NB4 (cell line): ENCODE results near the gene SLCO2A1.

Source experiments
- DNase-seq: peaks from one replicate; pipeline ENCODE4 v3.0.0; 2010; ENCODE audit warnings: low read depth
- H3K4me3 ChIP-seq: one replicate; pipeline ENCODE4 v1.5.1; 2011; ENCODE audit warnings: mild to moderate bottlenecking, low read depth, low read length, moderate library complexity
- CTCF ChIP-seq: IDR thresholded peaks from one replicate; pipeline ENCODE4 v1.5.1; 2012; ENCODE audit warnings: low read depth, low read length
- MYC ChIP-seq: IDR thresholded peaks from 2 replicates; pipeline ENCODE4 v1.6.1; 2011; ENCODE audit warnings: low read depth, low read length
- POLR2A ChIP-seq: IDR thresholded peaks from 2 replicates; pipeline ENCODE4 v1.6.1; 2011; ENCODE audit warnings: mild to moderate bottlenecking; ENCODE audit not compliant: insufficient read length; ENCODE audit errors: extremely low read depth
- TF ChIP-seq, protein P1 (sequence below): IDR thresholded peaks from 2 replicates; pipeline ENCODE4 v1.6.1; 2011; ENCODE audit warnings: low read depth, low read length

Gene SLCO2A1

GRCh38 chr3:133955892-133956291, 73.8 kb downstream of the SLCO2A1 start:
- TF ChIP-seq CTCF (no peak), POLR2A (no peak), MYC (no peak)
- TF ChIP-seq, protein P1, sequence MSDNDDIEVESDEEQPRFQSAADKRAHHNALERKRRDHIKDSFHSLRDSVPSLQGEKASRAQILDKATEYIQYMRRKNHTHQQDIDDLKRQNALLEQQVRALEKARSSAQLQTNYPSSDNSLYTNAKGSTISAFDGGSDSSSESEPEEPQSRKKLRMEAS = no peak
- no peak for DNase-seq
- H3K4me3 ChIP-seq = no peak overlapping the region

DNA sequence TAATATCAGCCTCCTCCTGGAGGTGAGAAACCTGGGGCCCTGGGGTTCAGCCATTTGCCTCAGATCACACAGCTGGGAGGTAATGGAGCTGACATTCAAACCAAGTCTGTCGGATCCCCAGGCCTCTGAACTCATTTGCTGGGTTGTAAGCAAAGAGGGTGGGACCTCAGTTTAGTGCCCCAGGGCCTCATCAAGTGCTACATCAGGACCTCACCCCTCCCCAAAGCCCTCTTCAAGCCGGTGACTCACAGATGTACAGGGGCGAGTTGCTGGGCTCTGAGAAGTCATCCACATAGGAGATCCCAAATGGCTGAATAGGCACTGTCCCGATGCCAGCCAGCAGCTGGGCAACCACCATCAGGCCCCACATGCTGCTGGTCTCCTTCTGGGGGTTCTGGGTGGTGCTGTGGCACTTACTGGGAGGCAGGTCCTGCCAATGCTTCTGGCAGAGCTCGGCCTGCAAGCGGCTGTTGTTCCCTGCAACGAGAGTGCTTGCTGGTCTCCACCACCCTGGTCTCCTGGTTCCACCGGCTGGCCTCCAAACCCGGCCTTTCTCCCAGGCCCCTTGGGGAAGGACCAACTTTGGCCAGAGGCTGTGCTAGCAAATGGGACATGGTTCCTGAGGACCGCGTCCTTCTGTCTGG, 74.9 kb downstream of the SLCO2A1 start:
- DNase-seq = no peak
- H3K4me3 ChIP-seq = no peak overlapping the region
- TF ChIP-seq CTCF (no peak), MYC (no peak), POLR2A (no peak)
- TF ChIP-seq, protein P1 = no peak

- no peak for DNase-seq
- H3K4me3 ChIP-seq = no peak overlapping the region
- TF ChIP-seq MYC (no peak), CTCF (no peak), POLR2A (no peak)
- TF ChIP-seq, protein P1 = no peak
These were observed 76.4 kb downstream of the SLCO2A1 start for GRCh38 chr3:133953297-133953696.

GRCh38 chr3:133949438-133949837, 80.3 kb downstream of the SLCO2A1 start:
- no peak overlapping the region for H3K4me3 ChIP-seq
- no peak for TF ChIP-seq CTCF
- TF ChIP-seq, protein P1 = no peak
- TF ChIP-seq MYC = no peak
- no peak for TF ChIP-seq POLR2A

DNA sequence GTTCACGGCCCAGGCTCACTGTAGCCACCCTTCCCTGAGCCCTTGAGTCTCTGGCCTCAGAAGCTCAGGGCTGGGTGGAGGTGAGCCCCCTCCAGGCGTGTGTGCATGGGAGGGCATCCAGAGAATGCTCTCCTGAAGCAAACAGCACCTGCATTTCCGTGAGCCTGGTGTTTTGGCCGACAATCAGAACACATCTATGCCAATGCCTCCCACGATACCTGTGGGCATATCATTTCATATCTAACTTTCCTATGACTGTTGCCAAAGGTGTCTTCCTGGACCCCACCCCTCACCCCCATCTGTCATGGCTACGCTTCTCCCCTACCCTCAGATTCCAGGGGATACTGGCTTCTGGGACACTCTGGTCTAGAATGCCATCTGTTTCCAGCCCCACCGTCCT, 80.7 kb downstream of the SLCO2A1 start:
- no peak overlapping the region for H3K4me3 ChIP-seq
- no peak for DNase-seq
- TF ChIP-seq, protein P1 = no peak
- TF ChIP-seq MYC (no peak), POLR2A (no peak), CTCF (no peak)

More at GRCh38 chr3:133949438-133949837, 80.3 kb downstream of the SLCO2A1 start:
- no peak for DNase-seq
